Measurements from ENCODE around the gene CFAP69. TPM values are rescaled to one million over a fixed set of nuclear protein-coding genes. Genes with fewer than 3 reads are reported as not detected.

Gene CFAP69
- total RNA-seq, 1 donor from 2014 or later: 2.5 TPM

DNA sequence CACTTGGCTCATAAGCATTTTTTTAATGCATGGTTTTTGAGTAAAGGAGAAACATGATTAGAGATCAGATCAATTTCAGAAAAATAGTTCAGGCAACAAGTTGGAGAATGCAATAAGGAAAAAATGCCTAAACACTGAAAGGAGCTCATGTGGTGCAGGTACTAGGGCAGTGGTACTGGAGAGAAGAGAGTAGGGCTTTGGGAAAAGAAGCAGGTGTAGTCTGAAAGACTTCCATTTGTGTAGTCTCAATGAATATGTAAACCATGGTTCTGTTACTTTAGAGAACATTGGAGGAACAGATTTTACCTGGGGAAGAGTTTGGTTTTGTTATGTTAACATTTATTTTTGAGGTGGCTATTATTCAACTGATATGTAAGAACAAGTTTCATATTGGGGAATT, 107.0 kb downstream of the CFAP69 start:
- Mint-ChIP-seq H3K4me3 (no peak overlapping the region), H3K27ac (ENCODE audit: unreplicated experiment) (no peak overlapping the region), H3K27me3 (ENCODE audit: low read depth) (no peaks in the 10 kb centered on the region), H3K36me3 (ENCODE audit: low read depth) (peaks cover 12% of the 10 kb centered on the region), H3K9me3 (no peaks in the 10 kb centered on the region), H3K4me1 (peaks cover 15% of the 10 kb centered on the region)
- DNase-seq (ENCODE audit: low read depth, low spot score): no peak
- TF ChIP-seq, protein P1, sequence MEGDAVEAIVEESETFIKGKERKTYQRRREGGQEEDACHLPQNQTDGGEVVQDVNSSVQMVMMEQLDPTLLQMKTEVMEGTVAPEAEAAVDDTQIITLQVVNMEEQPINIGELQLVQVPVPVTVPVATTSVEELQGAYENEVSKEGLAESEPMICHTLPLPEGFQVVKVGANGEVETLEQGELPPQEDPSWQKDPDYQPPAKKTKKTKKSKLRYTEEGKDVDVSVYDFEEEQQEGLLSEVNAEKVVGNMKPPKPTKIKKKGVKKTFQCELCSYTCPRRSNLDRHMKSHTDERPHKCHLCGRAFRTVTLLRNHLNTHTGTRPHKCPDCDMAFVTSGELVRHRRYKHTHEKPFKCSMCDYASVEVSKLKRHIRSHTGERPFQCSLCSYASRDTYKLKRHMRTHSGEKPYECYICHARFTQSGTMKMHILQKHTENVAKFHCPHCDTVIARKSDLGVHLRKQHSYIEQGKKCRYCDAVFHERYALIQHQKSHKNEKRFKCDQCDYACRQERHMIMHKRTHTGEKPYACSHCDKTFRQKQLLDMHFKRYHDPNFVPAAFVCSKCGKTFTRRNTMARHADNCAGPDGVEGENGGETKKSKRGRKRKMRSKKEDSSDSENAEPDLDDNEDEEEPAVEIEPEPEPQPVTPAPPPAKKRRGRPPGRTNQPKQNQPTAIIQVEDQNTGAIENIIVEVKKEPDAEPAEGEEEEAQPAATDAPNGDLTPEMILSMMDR (conservative IDR thresholded peaks at IDR 0.05): no peak

Other genes with a start within 250 kb of the CFAP69 start
- 2.4 and 3.3 TPM in 2 replicates for gene STEAP1, start 90.7 kb upstream of the CFAP69 start, total RNA-seq
- 1.1 and 1.6 TPM in 2 replicates for gene STEAP2, start 33.4 kb upstream of the CFAP69 start, total RNA-seq
- gene FAM237B, start 76.1 kb downstream of the CFAP69 start, total RNA-seq: not detected in 2 replicates
- 20.4 and 21.6 TPM in 2 replicates for gene GTPBP10, start 101.5 kb downstream of the CFAP69 start, total RNA-seq
- 41.0 and 41.1 TPM in 2 replicates for gene CLDN12, start 158.3 kb downstream of the CFAP69 start, total RNA-seq
- gene PTTG1IP2, start 224.5 kb downstream of the CFAP69 start, total RNA-seq: not detected in 2 replicates